Measurements from ENCODE around the gene MPPED1.

MPPED1 gene

DNA sequence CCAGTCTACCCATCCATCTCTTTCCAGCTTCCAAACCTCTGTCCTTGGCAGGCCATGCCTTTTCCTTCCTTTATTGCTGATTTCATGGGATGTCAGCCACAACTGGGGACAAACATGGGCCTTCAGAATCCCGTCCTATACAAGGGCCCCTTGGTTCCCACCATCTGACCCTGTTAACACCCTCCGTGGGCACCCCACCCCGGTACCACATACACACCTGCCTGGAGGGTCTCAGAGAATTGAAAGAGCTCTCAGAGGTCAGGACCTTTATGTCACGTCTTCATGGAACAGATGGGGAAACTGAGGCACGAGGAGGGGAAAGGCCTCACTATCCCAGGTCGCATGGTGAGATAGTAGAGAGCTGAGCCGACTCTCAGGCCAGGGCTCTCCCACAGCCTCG lies 53.0 kb downstream of the MPPED1 start:
- in situ Hi-C loops (cut with HindIII; ENCODE audit: low pct_ligation_motif_present, low pct_unique_long_range_greater_than_20kb, low sequenced_read_pairs), result no loop called here
- DNase-seq, result no peak

DNA sequence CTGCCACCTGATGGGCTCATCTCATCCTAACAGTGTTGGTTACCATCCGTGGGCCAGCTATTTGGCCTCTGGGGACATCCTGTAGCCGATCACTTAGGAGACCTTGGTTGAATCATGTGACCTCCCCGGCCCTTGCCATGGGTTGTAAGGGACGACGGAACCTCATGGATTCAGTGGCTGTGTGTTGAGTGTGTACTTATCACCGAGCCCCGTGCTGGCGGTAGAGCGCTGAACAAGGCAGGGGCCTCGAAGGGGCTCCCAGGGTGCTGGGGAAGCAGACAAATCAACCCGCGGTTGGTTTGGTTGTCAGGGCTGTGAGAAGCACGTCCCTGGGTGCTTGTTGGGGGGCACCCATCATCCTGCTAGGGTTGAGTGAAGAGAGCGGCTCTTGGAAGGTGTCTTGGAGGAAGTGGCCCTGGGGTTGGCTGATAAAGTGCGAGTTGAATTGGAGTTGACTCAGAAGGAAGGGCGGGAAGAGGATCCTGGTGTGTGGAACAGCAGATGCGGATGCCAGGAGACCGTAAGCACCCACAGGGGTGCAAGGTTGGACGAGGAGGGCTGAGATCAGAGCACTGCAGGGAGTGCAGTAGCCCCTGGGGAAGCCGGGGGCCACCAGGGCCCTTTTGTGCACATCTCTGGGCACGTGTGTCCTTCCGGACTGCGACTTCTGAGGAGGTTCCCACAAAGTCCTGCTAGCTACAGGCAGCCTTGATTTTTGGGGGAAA lies 53.6 kb downstream of the MPPED1 start:
- in situ Hi-C loops (cut with HindIII; ENCODE audit: low pct_ligation_motif_present, low pct_unique_long_range_greater_than_20kb, low sequenced_read_pairs), result no loop called here
- DNase-seq, result no peak

DNA sequence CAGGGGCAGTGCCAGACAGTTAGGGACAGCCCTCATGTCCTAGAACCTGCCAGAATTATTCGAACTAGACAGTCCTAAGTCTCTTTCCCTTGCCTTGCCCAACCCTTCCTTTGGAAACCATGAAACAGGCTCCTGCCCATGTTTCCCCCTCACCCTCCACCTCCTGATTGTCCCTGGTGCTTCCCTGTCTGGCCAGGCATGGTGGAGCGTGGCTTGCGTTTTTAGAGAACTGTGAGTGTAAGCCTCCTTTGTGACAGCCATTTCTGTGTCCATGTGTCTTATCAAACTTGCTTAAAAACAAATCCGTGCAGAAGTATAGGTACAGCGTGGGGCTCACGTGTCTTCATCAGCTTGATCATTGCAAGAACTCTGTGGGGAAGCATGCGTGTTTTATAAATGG lies 54.9 kb downstream of the MPPED1 start:
- in situ Hi-C loops (cut with HindIII; ENCODE audit: low pct_ligation_motif_present, low pct_unique_long_range_greater_than_20kb, low sequenced_read_pairs), result no loop called here

DNA sequence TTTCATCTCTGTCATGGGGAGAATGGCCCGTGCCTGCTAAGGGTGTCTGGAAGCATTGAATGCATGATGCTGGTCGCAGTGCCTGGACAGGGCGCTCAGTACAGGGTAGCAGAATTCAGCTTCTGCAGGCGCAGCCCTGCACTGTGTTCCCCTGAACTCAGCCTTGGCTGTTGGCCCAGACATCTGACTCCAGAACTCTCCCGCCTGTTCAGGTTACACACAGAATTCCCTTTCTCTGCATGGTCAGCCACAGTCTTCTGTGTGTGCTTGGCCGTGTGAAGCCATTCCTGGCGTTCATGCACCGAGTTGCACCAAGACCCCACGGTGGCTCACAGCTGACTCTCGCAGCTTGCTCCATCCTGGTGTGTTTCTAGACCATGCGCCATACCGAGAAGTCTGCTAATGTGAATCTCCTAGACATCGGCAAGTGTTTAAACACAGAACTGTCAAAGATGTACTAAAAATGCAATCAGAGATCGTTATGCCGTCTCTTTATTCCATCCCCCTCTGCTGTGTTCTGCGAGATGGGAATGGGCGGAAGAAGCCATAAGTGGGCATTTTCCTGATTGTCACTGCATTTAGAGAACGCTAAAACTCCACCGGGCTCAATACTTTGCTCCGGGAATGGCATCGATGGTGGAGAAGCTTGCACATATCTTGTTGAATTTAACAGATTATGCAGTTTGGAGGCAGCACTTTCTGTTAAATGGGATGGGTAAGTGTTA lies 55.6 kb downstream of the MPPED1 start:
- in situ Hi-C loops (cut with HindIII; ENCODE audit: low pct_ligation_motif_present, low pct_unique_long_range_greater_than_20kb, low sequenced_read_pairs), result no loop called here
- no peak for DNase-seq

More for the DNA sequence above, 54.9 kb downstream of the MPPED1 start:
- no peak for DNase-seq

DNA sequence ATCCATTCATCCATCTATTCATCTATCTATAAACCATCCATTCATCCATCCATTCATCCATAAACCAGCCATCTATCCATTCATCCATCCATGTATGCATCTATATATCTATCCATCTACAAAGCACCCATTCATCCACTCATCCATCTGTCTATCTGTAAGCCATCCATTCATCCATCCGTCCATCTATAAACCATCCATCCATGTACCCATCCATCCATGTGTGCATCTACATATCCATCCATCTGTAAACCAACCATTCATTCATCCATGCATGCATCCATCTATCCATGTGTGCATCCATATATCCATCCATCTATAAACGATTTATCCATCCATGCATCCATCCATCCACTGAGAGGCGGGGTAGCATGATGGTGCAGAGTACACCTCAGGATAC lies 58.4 kb downstream of the MPPED1 start:
- in situ Hi-C loops (cut with HindIII; ENCODE audit: low pct_ligation_motif_present, low pct_unique_long_range_greater_than_20kb, low sequenced_read_pairs), result no loop called here
- DNase-seq, result no peak

DNA sequence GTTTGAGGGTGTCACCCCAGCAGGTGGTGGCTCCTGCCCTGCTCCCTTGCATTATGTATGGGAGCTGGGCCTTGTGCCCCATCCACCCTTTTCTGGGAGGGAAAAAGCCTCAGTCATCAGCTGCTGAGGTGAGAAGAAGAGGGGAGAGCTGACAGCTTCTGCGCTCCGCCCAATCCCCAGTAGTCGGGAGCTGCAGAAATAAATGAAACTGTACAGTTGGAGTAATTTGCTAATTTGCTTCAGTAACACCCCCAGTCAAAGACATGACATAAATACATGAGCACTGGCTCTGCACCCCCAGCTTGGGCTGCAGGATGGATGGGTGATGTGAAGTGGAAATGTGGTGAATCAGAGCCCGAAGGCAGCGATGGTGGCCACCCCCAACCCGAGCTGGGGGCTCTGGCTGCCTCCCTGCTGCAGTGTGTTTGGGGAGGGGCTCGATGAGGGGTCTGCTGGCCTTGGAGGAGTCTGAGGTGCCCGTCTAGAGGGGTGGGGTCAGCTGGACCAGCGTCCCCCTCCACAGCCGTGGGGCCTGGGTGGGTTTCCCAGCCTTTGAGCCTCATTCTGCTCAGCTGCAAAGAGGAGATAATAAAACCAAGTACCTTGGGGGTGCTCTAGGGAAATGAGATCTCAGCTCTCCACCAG lies 59.2 kb downstream of the MPPED1 start:
- in situ Hi-C loops (cut with HindIII; ENCODE audit: low pct_ligation_motif_present, low pct_unique_long_range_greater_than_20kb, low sequenced_read_pairs), result no loop called here

DNA sequence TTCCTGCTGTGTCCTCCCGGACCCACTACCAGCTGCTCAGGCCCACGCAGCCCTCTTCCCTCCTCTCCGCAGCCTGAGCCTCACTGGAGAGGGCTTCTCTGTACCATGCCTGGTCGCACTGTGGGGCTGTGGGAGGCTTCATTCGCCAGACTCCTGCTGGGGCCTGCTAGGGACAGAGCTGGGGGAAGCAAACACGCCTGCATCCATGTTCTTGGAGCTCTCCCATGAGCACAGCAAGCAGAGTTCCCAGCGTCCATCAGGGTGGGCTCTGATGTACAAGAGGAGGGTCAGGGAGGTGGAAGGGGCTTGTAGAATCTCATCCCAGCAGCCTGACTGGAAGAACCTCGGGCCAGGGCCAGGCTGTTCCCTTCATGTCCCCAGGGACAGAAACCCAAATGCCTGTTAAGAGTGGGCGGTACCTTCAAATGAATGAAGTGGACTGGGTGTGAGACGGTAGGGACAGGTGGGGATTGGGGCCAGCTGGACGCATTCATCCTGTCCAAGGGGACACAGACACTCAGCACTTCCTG lies 59.9 kb downstream of the MPPED1 start:
- in situ Hi-C loops (cut with HindIII; ENCODE audit: low pct_ligation_motif_present, low pct_unique_long_range_greater_than_20kb, low sequenced_read_pairs), result no loop called here
- no peak for DNase-seq

More for the DNA sequence above, 59.2 kb downstream of the MPPED1 start:
- DNase-seq, result no peak

DNA sequence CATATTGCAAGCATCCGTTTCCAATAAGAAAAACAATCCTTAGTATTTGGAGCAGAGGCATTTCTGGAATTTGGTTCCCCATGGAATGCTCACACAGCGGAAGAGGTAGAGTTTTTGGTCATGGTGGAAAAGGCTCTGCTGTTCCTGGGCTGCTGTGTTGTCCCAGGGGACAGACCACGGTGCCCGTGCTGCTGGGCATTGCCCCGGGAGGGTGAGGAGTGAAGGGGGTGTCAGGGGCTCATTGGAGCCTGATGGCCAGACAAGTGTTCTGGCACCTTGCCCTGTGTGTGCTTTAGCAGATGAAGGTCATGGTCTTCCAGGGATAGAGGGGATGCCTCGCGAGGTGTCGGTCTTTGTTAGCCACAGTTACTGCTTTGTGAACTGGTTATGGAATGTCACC lies 61.2 kb downstream of the MPPED1 start:
- no peak for DNase-seq
- in situ Hi-C loops (cut with HindIII; ENCODE audit: low pct_ligation_motif_present, low pct_unique_long_range_greater_than_20kb, low sequenced_read_pairs), result no loop called here

DNA sequence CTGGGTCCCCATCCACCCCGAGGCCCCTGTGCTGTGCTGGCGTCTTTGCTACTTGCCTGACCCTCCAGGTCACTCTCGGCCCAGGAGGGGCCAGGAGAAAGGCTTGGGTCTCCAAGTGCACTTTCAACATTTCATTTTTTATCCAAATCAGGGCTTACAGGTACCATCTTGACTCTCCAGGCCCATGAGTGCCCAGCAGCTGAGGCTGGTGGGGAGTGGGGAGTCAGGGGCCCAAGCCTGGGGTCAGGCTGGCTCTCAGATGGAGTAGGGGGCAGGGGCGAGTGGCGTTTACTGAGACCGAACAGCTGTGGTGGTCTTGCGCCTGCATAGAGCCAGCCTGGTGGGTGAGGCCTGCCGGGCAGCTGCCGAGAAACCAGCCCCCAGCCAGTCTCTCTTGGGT lies 61.6 kb downstream of the MPPED1 start:
- DNase-seq, result no peak
- in situ Hi-C loops (cut with HindIII; ENCODE audit: low pct_ligation_motif_present, low pct_unique_long_range_greater_than_20kb, low sequenced_read_pairs), result no loop called here

DNA sequence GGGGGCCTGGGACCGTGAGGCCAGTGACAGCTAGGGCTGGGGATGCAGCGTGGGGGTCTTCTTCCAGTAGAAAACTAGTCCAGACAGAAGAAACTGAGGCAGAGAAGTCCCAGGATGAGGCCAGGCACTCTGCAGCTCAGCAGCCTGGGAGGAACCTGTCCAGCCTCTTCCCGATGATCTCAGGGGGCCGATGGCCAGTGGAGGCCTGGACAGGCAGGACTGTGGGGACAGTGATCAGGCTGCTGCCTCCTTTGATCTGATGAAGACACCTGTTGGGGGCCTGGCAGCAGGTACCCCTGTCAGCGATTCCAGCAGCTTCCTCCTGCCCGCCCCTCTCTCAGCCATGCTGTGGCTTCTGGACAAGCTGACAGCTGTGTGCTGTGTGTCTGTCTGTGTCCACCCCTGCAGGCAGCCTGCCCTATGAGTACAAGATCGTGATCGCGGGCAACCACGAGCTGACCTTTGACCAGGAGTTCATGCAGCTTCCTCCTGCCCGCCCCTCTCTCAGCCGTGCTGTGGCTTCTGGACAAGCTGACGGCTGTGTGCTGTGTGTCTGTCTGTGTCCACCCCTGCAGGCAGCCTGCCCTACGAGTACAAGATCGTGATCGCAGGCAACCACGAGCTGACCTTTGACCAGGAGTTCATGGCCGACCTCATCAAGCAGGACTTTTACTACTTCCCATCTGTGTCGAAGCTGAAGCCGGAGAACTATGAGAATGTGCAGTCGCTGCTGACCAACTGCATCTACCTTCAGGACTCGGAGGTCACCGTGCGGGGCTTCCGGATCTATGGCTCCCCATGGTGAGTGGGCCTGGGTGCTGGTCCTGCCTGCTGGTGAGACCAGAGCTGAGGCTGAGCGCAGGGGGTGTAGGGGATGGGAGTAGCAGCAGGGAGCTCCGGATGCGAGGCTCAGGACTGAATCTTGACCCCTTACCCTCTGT lies 62.6 kb downstream of the MPPED1 start:
- DNase-seq, result no peak
- in situ Hi-C loops (cut with HindIII; ENCODE audit: low pct_ligation_motif_present, low pct_unique_long_range_greater_than_20kb, low sequenced_read_pairs), result no loop called here

DNA sequence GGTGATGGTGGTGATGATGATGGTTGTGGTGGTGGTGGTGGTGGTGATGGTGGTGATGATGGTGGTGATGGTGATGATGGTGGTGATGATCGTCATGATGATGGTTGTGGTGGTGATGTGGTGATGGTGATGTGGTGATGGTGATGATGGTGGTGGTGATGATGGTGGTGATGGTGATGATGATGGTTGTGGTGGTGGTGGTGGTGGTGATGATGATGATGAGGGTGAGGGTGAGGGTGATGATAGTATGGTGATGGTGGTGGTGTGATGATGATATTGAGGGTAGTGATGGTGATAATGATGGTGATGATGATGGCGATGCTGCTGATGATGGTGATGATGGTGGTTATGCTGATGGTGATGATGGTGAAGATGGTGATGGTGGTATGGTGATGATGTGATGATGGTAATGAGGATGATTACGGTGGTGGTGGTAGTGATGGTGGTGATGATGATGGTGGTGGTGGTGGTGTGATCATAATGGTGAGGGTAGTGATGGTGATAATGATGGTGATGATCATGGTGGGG lies 63.8 kb downstream of the MPPED1 start:
- in situ Hi-C loops (cut with HindIII; ENCODE audit: low pct_ligation_motif_present, low pct_unique_long_range_greater_than_20kb, low sequenced_read_pairs), result no loop called here
- no peak for DNase-seq

DNA sequence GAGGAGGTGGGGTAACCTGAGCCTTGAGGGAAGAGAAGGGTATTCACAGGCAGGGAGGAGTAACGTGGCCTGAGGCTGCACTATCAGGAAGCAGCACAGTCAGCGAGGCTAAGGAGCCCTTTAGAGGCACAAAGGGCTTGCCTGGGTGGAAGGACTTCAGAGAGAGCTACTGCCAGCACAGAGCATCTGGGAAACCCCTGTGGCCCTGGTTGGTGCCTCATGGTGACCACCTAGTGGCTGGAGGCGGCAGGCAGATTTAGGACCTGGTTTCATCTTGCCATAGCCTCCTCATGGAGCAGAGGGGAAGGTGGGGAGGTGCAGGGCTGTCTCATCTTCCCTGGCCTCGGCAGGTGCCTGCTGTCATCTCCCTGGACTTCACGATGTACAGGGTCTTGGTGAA lies 64.5 kb downstream of the MPPED1 start:
- in situ Hi-C loops (cut with HindIII; ENCODE audit: low pct_ligation_motif_present, low pct_unique_long_range_greater_than_20kb, low sequenced_read_pairs), result no loop called here
- no peak for DNase-seq

DNA sequence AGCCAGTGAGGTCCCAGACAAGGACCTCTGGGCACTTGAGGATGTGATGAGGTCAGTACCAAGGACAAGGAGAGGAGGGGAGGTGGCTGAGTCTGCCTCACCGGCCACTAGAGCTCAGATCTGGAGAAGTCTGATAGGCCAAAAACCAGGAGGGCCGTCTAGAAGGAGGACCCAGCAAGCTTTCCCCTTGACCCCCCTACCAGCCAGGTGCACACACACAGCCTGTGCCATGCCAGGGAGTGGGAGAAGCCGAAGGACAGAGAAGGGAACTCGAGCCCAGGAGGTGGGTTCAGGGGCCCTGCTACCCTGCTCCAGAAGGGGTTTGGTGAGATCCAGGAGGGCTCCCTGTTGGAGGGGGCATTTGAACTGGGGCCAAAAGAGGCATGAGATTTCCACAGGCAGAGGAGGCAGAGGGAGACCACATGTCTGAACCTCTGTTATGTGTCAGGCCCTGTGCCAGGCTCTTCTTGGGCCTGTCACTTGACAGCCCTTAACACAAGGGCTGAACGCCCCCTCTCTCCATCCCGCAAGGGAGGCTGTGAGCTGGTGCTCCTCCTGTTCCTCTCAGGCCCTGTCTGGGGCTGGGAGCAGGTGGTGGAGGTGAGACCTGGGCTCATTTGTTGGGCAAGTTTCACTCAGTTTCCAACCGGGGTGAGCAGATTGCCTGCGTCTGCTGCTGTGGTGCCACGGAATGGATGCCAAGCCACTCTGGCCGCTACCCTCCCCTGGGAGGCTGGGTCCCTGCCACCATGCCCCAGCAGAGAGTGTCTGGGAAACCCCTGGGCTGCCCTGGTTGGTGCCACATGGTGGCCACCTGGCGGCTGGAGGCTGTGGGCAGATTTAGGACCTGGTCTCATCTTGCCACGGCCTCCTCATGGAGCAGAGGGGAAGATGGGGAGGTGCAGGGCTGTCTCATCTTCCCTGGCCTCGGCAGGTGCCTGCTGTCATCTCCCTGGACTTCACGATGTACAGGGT lies 65.2 kb downstream of the MPPED1 start:
- in situ Hi-C loops (cut with HindIII; ENCODE audit: low pct_ligation_motif_present, low pct_unique_long_range_greater_than_20kb, low sequenced_read_pairs), result no loop called here
- no peak for DNase-seq

DNA sequence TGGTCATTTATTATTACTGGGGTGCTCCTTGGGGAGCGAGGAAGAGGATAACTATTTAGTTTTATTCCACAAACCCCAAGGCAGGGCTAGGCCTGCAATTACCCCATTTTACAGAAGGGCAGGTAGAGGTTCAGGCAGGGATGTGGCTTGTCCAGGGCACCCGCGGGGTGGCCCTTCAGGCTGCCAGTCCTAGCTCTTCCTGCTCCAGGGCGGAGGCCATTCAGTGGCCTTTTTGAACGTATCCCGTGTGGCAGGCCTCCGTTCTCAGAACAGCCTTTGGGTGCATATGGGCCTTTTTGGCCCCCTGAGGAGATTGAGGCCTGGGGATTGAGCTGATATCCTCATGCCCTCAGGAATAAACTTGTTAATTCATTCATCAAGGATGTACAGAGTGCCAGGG lies 66.2 kb downstream of the MPPED1 start:
- no peak for DNase-seq
- in situ Hi-C loops (cut with HindIII; ENCODE audit: low pct_ligation_motif_present, low pct_unique_long_range_greater_than_20kb, low sequenced_read_pairs), result no loop called here

DNA sequence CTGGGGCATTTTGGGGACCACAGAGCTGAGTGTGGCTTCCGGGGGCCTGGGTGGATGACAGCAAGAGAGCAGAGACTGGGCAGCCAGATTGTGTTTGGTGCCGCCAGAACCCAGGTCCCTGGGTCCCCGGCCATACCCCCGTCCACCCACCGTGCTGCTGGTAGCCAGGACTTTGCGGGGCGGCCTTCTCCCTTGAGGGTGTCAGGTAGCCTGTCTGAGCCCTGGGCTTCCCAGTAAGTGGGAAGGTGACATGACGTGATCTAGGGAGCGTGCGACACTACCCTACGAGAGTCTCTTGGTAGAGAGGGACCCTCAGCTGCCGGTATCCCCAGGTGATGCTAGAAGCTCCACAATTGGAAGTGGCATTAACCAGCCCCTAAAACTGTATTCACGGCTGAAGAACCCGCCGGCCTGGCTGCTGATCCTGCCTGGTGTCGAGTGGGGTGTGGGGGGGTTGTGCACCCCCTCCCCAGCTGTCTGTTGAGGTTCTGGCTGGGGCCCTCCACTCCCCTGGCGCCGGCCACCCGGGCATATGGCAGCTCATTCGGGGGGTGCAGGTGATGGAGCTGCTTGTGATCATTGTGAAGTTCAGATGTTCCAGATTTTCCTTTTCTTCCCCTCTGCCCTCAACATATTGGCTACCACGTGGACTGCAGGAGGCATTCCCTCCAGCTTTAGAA lies 66.9 kb downstream of the MPPED1 start:
- in situ Hi-C loops (cut with HindIII; ENCODE audit: low pct_ligation_motif_present, low pct_unique_long_range_greater_than_20kb, low sequenced_read_pairs), result no loop called here
- DNase-seq, result no peak

DNA sequence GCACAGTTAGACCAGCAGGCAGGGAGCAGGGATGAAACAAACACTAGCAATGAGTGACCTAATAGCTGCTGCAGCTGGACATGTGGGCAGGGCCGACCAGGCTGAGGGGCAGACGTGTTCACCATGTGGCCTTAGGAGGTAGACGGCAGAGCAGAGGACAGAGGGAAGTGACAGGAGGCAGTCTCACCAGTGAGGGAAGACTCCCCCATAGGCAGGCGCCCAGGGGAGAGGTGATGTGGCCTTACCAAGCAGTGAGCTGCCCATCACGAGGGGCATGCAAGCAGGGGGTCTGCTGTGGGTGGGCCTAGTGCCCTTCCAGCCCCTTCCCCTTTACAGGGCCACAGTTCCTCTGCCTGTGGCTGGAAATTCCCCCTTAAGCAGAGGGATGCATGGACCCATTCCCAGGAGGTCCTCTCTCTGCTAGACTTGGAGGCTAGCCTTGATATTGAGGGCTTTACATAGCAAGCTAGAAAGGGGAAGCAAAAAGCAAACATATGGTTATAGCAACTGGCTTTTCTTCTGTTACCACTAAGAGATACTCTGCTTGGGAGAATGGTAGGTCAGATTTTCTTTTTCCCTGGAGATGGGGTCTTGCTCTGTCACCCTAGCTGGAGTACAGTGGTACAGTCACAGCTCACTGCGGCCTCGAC lies 67.6 kb downstream of the MPPED1 start:
- in situ Hi-C loops (cut with HindIII; ENCODE audit: low pct_ligation_motif_present, low pct_unique_long_range_greater_than_20kb, low sequenced_read_pairs), result no loop called here
- DNase-seq, result no peak

All from ACHN (cell line).